MCF 10A (cell line): ENCODE results near the gene RABL6. TPM values are rescaled to one million over a fixed set of nuclear protein-coding genes. Genes with fewer than 3 reads are reported as not detected.

Experiments
- BruUV-seq: library from RNA; stranded (reverse); fragments of 400-500 nt; replicated peaks from 2 replicates; lab custom pipeline; 2021; lab: Mats Ljungman, UMichigan
- CTCF ChIA-PET: fragments of 300-600 bp; sonication (Branson Sonifier 250); formaldehyde crosslinking; extraction: SDS; loops from one replicate; lab custom pipeline; 2021; ENCODE audit warnings: antibody characterized with exemption, inconsistent platforms; lab: Yijun Ruan, JAX
- POLR2A ChIA-PET: fragments of 300-600, 350-650 bp; sonication (Branson Sonifier 250); formaldehyde crosslinking; extraction: SDS; loops from one replicate; lab custom pipeline; 2020; ENCODE audit warnings: antibody characterized with exemption, inconsistent platforms; lab: Yijun Ruan, JAX
- DNase-seq: peaks from one replicate; pipeline ENCODE4 v3.0.0-alpha.2; 2018; ENCODE audit not compliant: unreplicated experiment
- H3K27ac Mint-ChIP-seq: one replicate; pipeline ENCODE4 v1.8.0; 2022; ENCODE audit warnings: mild to moderate bottlenecking, low read depth, mixed read lengths; ENCODE audit not compliant: unreplicated experiment
- H3K27me3 Mint-ChIP-seq: one replicate; pipeline ENCODE4 v1.8.0; 2022; ENCODE audit warnings: mixed read lengths; ENCODE audit not compliant: insufficient read depth, unreplicated experiment
- H3K36me3 Mint-ChIP-seq: one replicate; pipeline ENCODE4 v1.8.0; 2022; ENCODE audit warnings: mild to moderate bottlenecking, moderate library complexity, mixed read lengths; ENCODE audit not compliant: insufficient read depth, unreplicated experiment
- H3K4me1 Mint-ChIP-seq: one replicate; pipeline ENCODE4 v1.8.0; 2022; ENCODE audit warnings: mixed read lengths; ENCODE audit not compliant: insufficient read depth, unreplicated experiment
- H3K4me3 Mint-ChIP-seq: one replicate; pipeline ENCODE4 v1.8.0; 2022; ENCODE audit warnings: mild to moderate bottlenecking, moderate library complexity, mixed read lengths; ENCODE audit not compliant: unreplicated experiment
- H3K9me3 Mint-ChIP-seq: one replicate; pipeline ENCODE4 v1.8.0; 2022; ENCODE audit warnings: mixed read lengths; ENCODE audit not compliant: unreplicated experiment
- intact Hi-C: fragments of 100-400 bp; cut with micrococcal nuclease; formaldehyde crosslinking; loops from 2 replicates; pipeline ENCODE4 v1.14.1; 2022
- total RNA-seq: library from RNA; stranded (reverse); gene quantifications from 2 replicates; pipeline ENCODE4 v1.2.3, GENCODE V29; 2022
- TF ChIP-seq, protein P1 (sequence below): fragments of 200-600 bp; IDR thresholded peaks from one replicate; pipeline ENCODE4 v1.8.0; 2022; ENCODE audit warnings: antibody characterized with exemption, mild to moderate bottlenecking; ENCODE audit not compliant: unreplicated experiment

The RABL6 gene
- total RNA-seq, 1 experiment from 2014 or later: 77.8 TPM

- no peaks in the 10 kb centered on the region for H3K9me3 Mint-ChIP-seq
- H3K4me3 Mint-ChIP-seq: no peak overlapping the region
- TF ChIP-seq, protein P1, sequence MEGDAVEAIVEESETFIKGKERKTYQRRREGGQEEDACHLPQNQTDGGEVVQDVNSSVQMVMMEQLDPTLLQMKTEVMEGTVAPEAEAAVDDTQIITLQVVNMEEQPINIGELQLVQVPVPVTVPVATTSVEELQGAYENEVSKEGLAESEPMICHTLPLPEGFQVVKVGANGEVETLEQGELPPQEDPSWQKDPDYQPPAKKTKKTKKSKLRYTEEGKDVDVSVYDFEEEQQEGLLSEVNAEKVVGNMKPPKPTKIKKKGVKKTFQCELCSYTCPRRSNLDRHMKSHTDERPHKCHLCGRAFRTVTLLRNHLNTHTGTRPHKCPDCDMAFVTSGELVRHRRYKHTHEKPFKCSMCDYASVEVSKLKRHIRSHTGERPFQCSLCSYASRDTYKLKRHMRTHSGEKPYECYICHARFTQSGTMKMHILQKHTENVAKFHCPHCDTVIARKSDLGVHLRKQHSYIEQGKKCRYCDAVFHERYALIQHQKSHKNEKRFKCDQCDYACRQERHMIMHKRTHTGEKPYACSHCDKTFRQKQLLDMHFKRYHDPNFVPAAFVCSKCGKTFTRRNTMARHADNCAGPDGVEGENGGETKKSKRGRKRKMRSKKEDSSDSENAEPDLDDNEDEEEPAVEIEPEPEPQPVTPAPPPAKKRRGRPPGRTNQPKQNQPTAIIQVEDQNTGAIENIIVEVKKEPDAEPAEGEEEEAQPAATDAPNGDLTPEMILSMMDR: no peak
- intact Hi-C loops: no loop called here
- ChIA-PET CTCF (interaction anchor here (0.6 kb wide), 1 partner anchor 122 kb away, joined by 3 read pairs; no protein-coding TSS in a partner anchor), POLR2A (no interaction called here)
- no peak for DNase-seq
- H3K27me3 Mint-ChIP-seq: no peaks in the 10 kb centered on the region
- H3K36me3 Mint-ChIP-seq: peaks cover 14% of the 10 kb centered on the region
- no peaks in the 10 kb centered on the region for H3K4me1 Mint-ChIP-seq
- no peak overlapping the region for H3K27ac Mint-ChIP-seq
- BruUV-seq: no TSS peak
Observed at GRCh38 chr9:136858452-136858843, 50.7 kb downstream of the RABL6 start.

DNA sequence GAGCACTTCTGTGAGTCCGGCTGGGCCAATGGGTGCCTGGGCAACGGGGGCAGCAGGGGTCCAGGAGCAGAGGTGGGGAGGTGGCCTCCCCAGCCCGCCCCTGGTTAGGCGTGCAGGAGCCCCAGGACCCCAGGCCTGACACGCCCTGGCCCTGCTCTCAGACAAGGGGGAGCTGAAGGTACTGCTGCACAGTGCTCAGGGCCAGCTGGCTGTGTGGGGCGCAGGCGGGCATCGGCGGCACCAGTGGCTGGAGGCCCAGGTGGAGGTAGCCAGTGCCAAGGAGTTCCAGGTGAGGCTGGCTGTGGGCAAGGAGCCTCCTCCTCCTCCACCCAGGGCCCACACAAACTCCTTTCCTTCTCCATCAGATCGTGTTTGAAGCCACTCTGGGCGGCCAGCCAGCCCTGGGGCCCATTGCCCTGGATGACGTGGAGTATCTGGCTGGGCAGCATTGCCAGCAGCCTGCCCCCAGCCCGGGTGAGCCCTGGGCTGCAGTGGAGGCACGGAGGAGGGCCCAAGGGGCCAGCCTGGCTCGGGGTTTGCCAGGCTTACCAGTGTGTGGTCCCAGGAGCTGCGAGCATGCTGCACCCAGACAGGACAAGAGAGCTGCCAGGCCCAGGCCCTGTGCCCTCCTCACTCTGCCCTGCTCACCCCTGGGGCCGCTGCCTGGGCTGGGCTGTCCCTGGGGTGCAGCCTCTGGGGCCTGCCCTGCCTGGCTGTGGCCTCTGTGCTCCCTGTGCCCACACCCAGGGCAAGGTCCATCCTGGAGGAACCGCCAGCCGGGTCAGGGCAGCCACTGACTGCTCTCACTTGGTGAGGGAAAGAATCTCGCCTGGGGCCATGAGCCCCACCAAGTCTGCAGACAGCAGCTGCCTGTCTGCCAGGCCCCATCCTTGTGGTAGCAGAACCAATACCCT, 51.4 kb downstream of the RABL6 start:
- H3K4me3 Mint-ChIP-seq: no peak overlapping the region
- peak overlapping the region; percentile 9 for H3K27ac Mint-ChIP-seq
- intact Hi-C loops: no loop called here
- no peaks in the 10 kb centered on the region for H3K27me3 Mint-ChIP-seq
- peak; percentile 77 for DNase-seq
- H3K4me1 Mint-ChIP-seq: no peaks in the 10 kb centered on the region
- ChIA-PET CTCF (interaction anchor here (0.6 kb wide), 1 partner anchor 122 kb away, joined by 3 read pairs; no protein-coding TSS in a partner anchor), POLR2A (interaction anchor here (0.7 to 2.3 kb wide), 3 partner anchors 9 to 80 kb away, joined by 4 to 6 read pairs (median 4); no protein-coding TSS in a partner anchor)
- TF ChIP-seq, protein P1: no peak
- H3K36me3 Mint-ChIP-seq: peaks cover 20% of the 10 kb centered on the region
- H3K9me3 Mint-ChIP-seq: no peaks in the 10 kb centered on the region
- no TSS peak for BruUV-seq

- no peak overlapping the region for H3K27ac Mint-ChIP-seq
- intact Hi-C loops: no loop called here
- H3K4me1 Mint-ChIP-seq: peaks cover 6% of the 10 kb centered on the region
- DNase-seq: no peak
- no TSS peak for BruUV-seq
- TF ChIP-seq, protein P1: no peak
- peaks cover 27% of the 10 kb centered on the region for H3K36me3 Mint-ChIP-seq
- ChIA-PET POLR2A (interaction anchor here (1.2 to 2.3 kb wide), 4 partner anchors 10 to 22 kb away, joined by 4 to 7 read pairs (median 5); no protein-coding TSS in a partner anchor), CTCF (no interaction called here)
- no peaks in the 10 kb centered on the region for H3K27me3 Mint-ChIP-seq
- H3K9me3 Mint-ChIP-seq: no peaks in the 10 kb centered on the region
- H3K4me3 Mint-ChIP-seq: no peak overlapping the region
Observed at GRCh38 chr9:136860529-136860928, 52.8 kb downstream of the RABL6 start.
